HUES64 (cell line): ENCODE measurements around the gene ROPN1L.

Experiments
- H3K27ac ChIP-seq: 2 replicates; pipeline ENCODE4 v1.7.0; 2013; ENCODE audit warnings: low read depth, low read length, inconsistent platforms
- H3K27me3 ChIP-seq: 2 replicates; pipeline ENCODE4 v1.6.1; 2013; ENCODE audit warnings: mild to moderate bottlenecking, low read length; ENCODE audit not compliant: insufficient read depth
- H3K36me3 ChIP-seq: 2 replicates; pipeline ENCODE4 v1.6.1; 2013; ENCODE audit warnings: mild to moderate bottlenecking, low read length; ENCODE audit not compliant: insufficient read depth
- H3K4me1 ChIP-seq: 2 replicates; pipeline ENCODE4 v1.6.1; 2013; ENCODE audit warnings: mild to moderate bottlenecking, low read length, moderate library complexity; ENCODE audit not compliant: insufficient read depth
- H3K4me3 ChIP-seq: 2 replicates; pipeline ENCODE4 v1.5.1; 2013; ENCODE audit warnings: mild to moderate bottlenecking, low read length, moderate library complexity
- H3K9ac ChIP-seq: 2 replicates; pipeline ENCODE4 v1.6.1; 2013; ENCODE audit warnings: mild to moderate bottlenecking, low read depth, low read length
- H3K9me3 ChIP-seq: 2 replicates; pipeline ENCODE4 v1.6.1; 2013; ENCODE audit warnings: low read depth, low read length; ENCODE audit not compliant: insufficient read depth
- WGBS: fragments of 150-250, 120-280 bp; methylation state at CpG from one replicate; pipeline ENCODE4 v1.1.7; 2013; ENCODE audit warnings: missing lambda C conversion rate; 5-methylcytosine and 5-hydroxymethylcytosine counted together

Gene ROPN1L

GRCh38 chr5:10459080-10460055 lies 17.7 kb downstream of the ROPN1L start:
- 86% methylated on average over 19 of the region's 19 CpGs for WGBS
- Histone ChIP-seq H3K27me3 (no peaks in the 10 kb centered on the region), H3K4me3 (no peak overlapping the region), H3K9ac (no peak overlapping the region), H3K27ac (no peak overlapping the region), H3K36me3 (no peaks in the 10 kb centered on the region), H3K9me3 (no peaks in the 10 kb centered on the region), H3K4me1 (peaks cover 19% of the 10 kb centered on the region)

GRCh38 chr5:10460252-10460906 lies 18.7 kb downstream of the ROPN1L start:
- no peak overlapping the region for H3K4me3 ChIP-seq
- 73% methylated on average over 13 of the region's 13 CpGs for WGBS
- H3K9me3 ChIP-seq: no peaks in the 10 kb centered on the region
- no peak overlapping the region for H3K27ac ChIP-seq
- no peaks in the 10 kb centered on the region for H3K36me3 ChIP-seq
- no peak overlapping the region for H3K9ac ChIP-seq
- H3K27me3 ChIP-seq: no peaks in the 10 kb centered on the region
- H3K4me1 ChIP-seq: peaks cover 11% of the 10 kb centered on the region; the same call in 1 of the 2 replicates

GRCh38 chr5:10461041-10461440 lies 19.4 kb downstream of the ROPN1L start:
- no peaks in the 10 kb centered on the region for H3K36me3 ChIP-seq
- H3K9me3 ChIP-seq: no peaks in the 10 kb centered on the region
- H3K4me3 ChIP-seq: no peak overlapping the region
- H3K4me1 ChIP-seq: 0 out of 2 replicates have a peak, but pooled peaks cover 6% of the 10 kb centered on the region
- no peaks in the 10 kb centered on the region for H3K27me3 ChIP-seq
- no peak overlapping the region for H3K9ac ChIP-seq
- H3K27ac ChIP-seq: no peak overlapping the region
- 92% methylated on average over 12 of the region's 12 CpGs for WGBS

- no peaks in the 10 kb centered on the region for H3K27me3 ChIP-seq
- H3K36me3 ChIP-seq: no peaks in the 10 kb centered on the region
- no peak overlapping the region for H3K9ac ChIP-seq
- H3K4me1 ChIP-seq: peaks cover 9% of the 10 kb centered on the region
- no peaks in the 10 kb centered on the region for H3K9me3 ChIP-seq
- no peak overlapping the region for H3K4me3 ChIP-seq
- H3K27ac ChIP-seq: no peak overlapping the region
- 88% methylated on average over 10 of the region's 10 CpGs for WGBS
Observed at GRCh38 chr5:10461904-10462555, 20.4 kb downstream of the ROPN1L start.

- no peaks in the 10 kb centered on the region for H3K27me3 ChIP-seq
- WGBS: 94% methylated on average over 6 of the region's 6 CpGs
- no peaks in the 10 kb centered on the region for H3K36me3 ChIP-seq
- H3K4me3 ChIP-seq: no peak overlapping the region
- no peaks in the 10 kb centered on the region for H3K9me3 ChIP-seq
- no peak overlapping the region for H3K27ac ChIP-seq
- H3K9ac ChIP-seq: no peak overlapping the region
- peaks cover 16% of the 10 kb centered on the region for H3K4me1 ChIP-seq
Observed at GRCh38 chr5:10463566-10463965, 21.9 kb downstream of the ROPN1L start.

GRCh38 chr5:10464173-10464572 lies 22.5 kb downstream of the ROPN1L start:
- H3K4me1 ChIP-seq: peaks cover 16% of the 10 kb centered on the region
- no peaks in the 10 kb centered on the region for H3K9me3 ChIP-seq
- 92% methylated on average over 11 of the region's 11 CpGs for WGBS
- H3K4me3 ChIP-seq: no peak overlapping the region
- H3K27me3 ChIP-seq: no peaks in the 10 kb centered on the region
- H3K36me3 ChIP-seq: no peaks in the 10 kb centered on the region
- no peak overlapping the region for H3K9ac ChIP-seq
- H3K27ac ChIP-seq: no peak overlapping the region

- peaks cover 16% of the 10 kb centered on the region for H3K4me1 ChIP-seq
- H3K9me3 ChIP-seq: no peaks in the 10 kb centered on the region
- no peaks in the 10 kb centered on the region for H3K27me3 ChIP-seq
- no peaks in the 10 kb centered on the region for H3K36me3 ChIP-seq
- no peak overlapping the region for H3K27ac ChIP-seq
- WGBS: 97% methylated on average over 10 of the region's 10 CpGs
- H3K4me3 ChIP-seq: no peak overlapping the region
- no peak overlapping the region for H3K9ac ChIP-seq
Observed at GRCh38 chr5:10465726-10466125, 24.0 kb downstream of the ROPN1L start.

- no peaks in the 10 kb centered on the region for H3K9me3 ChIP-seq
- H3K36me3 ChIP-seq: no peaks in the 10 kb centered on the region
- H3K4me3 ChIP-seq: no peak overlapping the region
- peaks cover 16% of the 10 kb centered on the region for H3K4me1 ChIP-seq
- H3K9ac ChIP-seq: no peak overlapping the region
- no peak overlapping the region for H3K27ac ChIP-seq
- 89% methylated on average over 17 of the region's 17 CpGs for WGBS
- H3K27me3 ChIP-seq: no peaks in the 10 kb centered on the region
Observed at GRCh38 chr5:10466446-10467073, 24.9 kb downstream of the ROPN1L start.

- peak overlapping the region; percentile 47; the same call in 1 of the 2 replicates for H3K9ac ChIP-seq
- peaks cover 16% of the 10 kb centered on the region for H3K4me1 ChIP-seq
- H3K27ac ChIP-seq: peak overlapping the region; percentile 42
- no peaks in the 10 kb centered on the region for H3K36me3 ChIP-seq
- WGBS: 33% methylated on average over 21 of the region's 21 CpGs
- H3K4me3 ChIP-seq: no peak overlapping the region
- H3K9me3 ChIP-seq: no peaks in the 10 kb centered on the region
- no peaks in the 10 kb centered on the region for H3K27me3 ChIP-seq
Observed at GRCh38 chr5:10467281-10468198, 25.9 kb downstream of the ROPN1L start.

GRCh38 chr5:10468256-10468655 lies 26.6 kb downstream of the ROPN1L start:
- Histone ChIP-seq H3K27me3 (no peaks in the 10 kb centered on the region), H3K9me3 (no peaks in the 10 kb centered on the region), H3K4me3 (no peak overlapping the region), H3K9ac (no peak overlapping the region), H3K4me1 (peaks cover 16% of the 10 kb centered on the region), H3K36me3 (no peaks in the 10 kb centered on the region), H3K27ac (no peak overlapping the region)
- WGBS: 81% methylated on average over 2 of the region's 2 CpGs
